ENCODE measurements around the gene PPFIA3.

The PPFIA3 gene

GRCh38 chr19:49098795-49099194, 20.5 kb upstream of the PPFIA3 start:
- TF ChIP-seq CTCF (IDR thresholded peaks at IDR 0.05; ENCODE audit: insufficient read depth, low read length, poor library complexity, severe bottlenecking) = no peak

GRCh38 chr19:49101160-49101559, 18.2 kb upstream of the PPFIA3 start:
- no peak overlapping the region for H3K4me3 ChIP-seq (replicated peaks; ENCODE audit: low read depth, low read length)
- peaks cover 47% of the 10 kb centered on the region for H3K36me3 ChIP-seq (ENCODE audit: control insufficient read depth, insufficient read depth, low read length)
- TF ChIP-seq CTCF (IDR thresholded peaks at IDR 0.05; ENCODE audit: insufficient read depth, low read length, poor library complexity, severe bottlenecking) = no peak
- no peak for DNase-seq (ENCODE audit: extremely low read depth, insufficient read length)
- no peaks in the 10 kb centered on the region for H3K27me3 ChIP-seq (replicated peaks; ENCODE audit: control insufficient read depth, insufficient read depth, low read length)

More at GRCh38 chr19:49098795-49099194, 20.5 kb upstream of the PPFIA3 start:
- peaks cover 42% of the 10 kb centered on the region for H3K36me3 ChIP-seq (ENCODE audit: control insufficient read depth, insufficient read depth, low read length)
- no peaks in the 10 kb centered on the region for H3K27me3 ChIP-seq (replicated peaks; ENCODE audit: control insufficient read depth, insufficient read depth, low read length)
- H3K4me3 ChIP-seq (replicated peaks; ENCODE audit: low read depth, low read length) = no peak overlapping the region
- no peak for DNase-seq (ENCODE audit: extremely low read depth, insufficient read length)

GRCh38 chr19:49102303-49102702, 17.0 kb upstream of the PPFIA3 start:
- H3K36me3 ChIP-seq (ENCODE audit: control insufficient read depth, insufficient read depth, low read length) = peaks cover 56% of the 10 kb centered on the region
- no peaks in the 10 kb centered on the region for H3K27me3 ChIP-seq (replicated peaks; ENCODE audit: control insufficient read depth, insufficient read depth, low read length)
- no peak for DNase-seq (ENCODE audit: extremely low read depth, insufficient read length)
- no peak for TF ChIP-seq CTCF (IDR thresholded peaks at IDR 0.05; ENCODE audit: insufficient read depth, low read length, poor library complexity, severe bottlenecking)
- no peak overlapping the region for H3K4me3 ChIP-seq (replicated peaks; ENCODE audit: low read depth, low read length)

- H3K27me3 ChIP-seq (replicated peaks; ENCODE audit: control insufficient read depth, insufficient read depth, low read length) = no peaks in the 10 kb centered on the region
- no peak for DNase-seq (ENCODE audit: extremely low read depth, insufficient read length)
- H3K36me3 ChIP-seq (ENCODE audit: control insufficient read depth, insufficient read depth, low read length) = peaks cover 55% of the 10 kb centered on the region
- H3K4me3 ChIP-seq (replicated peaks; ENCODE audit: low read depth, low read length) = no peak overlapping the region
- no peak for TF ChIP-seq CTCF (IDR thresholded peaks at IDR 0.05; ENCODE audit: insufficient read depth, low read length, poor library complexity, severe bottlenecking)
These were observed 15.8 kb upstream of the PPFIA3 start for GRCh38 chr19:49103331-49104085.

GRCh38 chr19:49104229-49104864, 15.0 kb upstream of the PPFIA3 start:
- Histone ChIP-seq H3K27me3 (replicated peaks; ENCODE audit: control insufficient read depth, insufficient read depth, low read length) (no peaks in the 10 kb centered on the region), H3K36me3 (ENCODE audit: control insufficient read depth, insufficient read depth, low read length) (peaks cover 56% of the 10 kb centered on the region), H3K4me3 (replicated peaks; ENCODE audit: low read depth, low read length) (no peak overlapping the region)
- no peak for DNase-seq (ENCODE audit: extremely low read depth, insufficient read length)
- TF ChIP-seq CTCF (IDR thresholded peaks at IDR 0.05; ENCODE audit: insufficient read depth, low read length, poor library complexity, severe bottlenecking) = no peak
